HG02571 (cell line): Measurements from ENCODE around the gene NFASC.

Experiments used
- ATAC-seq: cut with Tn5 transposase; IDR thresholded peaks from one replicate; pipeline ENCODE4 v1.9.1; 2021; ENCODE audit warnings: mild to moderate bottlenecking, moderate library complexity; ENCODE audit not compliant: unreplicated experiment

The NFASC gene

DNA sequence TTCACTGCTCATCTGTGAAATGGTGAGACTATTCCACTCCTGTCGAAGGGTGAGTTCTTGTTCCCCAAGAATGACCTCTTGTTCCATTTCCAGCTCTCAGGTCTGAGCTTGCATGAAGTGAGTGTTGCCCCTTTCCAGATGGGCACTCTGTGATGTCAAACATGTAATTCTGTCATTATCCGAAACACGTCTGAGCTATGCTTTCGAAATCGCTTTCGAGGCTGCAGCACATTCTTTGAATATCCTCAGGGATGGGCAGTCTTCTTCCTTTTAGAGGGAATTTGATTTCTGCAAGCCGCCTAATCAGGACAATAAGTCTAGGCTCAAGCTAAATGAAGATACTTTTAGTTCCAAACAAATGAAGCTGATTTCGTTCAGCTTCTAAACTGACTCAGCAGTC, 15.1 kb downstream of the NFASC start:
- ATAC-seq = no peak

DNA sequence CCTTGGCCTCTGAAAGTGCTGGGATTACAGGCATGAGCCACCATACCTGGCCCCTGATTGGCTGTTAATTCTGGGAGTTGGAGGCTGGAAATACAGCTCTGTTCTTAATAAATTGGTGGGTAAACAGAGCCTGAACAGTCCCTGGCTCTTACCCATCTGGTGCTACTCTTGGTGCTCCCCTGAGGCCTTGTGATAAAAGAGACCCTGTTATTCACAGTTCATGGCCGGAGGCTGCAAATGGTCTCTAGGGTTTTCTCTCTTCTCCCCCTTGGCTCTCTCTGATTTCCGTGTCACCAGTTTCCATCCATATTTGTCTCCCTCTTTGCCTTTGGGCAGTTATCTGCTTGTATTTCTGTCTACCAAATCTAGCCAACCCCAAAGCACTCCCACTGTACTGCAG, 17.2 kb downstream of the NFASC start:
- no peak for ATAC-seq

DNA sequence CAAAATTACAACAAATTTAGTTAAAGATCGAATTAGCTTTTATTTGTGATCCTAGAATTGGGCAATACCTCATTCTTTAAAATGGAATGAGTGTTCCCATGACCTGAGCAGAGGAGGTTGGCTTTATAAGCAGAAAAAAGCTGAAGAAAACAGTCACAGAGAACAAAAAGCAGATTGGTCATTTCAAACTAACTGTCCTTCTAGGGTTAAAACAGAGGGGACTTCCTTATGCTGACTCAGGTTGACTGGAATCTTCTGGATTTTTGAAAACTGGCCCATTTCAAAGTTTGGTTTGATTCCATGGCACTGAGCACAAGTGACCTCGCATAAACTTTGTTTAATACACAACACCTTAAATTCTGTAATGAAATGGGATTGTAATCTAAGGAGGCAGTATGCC, 17.6 kb downstream of the NFASC start:
- ATAC-seq = no peak

DNA sequence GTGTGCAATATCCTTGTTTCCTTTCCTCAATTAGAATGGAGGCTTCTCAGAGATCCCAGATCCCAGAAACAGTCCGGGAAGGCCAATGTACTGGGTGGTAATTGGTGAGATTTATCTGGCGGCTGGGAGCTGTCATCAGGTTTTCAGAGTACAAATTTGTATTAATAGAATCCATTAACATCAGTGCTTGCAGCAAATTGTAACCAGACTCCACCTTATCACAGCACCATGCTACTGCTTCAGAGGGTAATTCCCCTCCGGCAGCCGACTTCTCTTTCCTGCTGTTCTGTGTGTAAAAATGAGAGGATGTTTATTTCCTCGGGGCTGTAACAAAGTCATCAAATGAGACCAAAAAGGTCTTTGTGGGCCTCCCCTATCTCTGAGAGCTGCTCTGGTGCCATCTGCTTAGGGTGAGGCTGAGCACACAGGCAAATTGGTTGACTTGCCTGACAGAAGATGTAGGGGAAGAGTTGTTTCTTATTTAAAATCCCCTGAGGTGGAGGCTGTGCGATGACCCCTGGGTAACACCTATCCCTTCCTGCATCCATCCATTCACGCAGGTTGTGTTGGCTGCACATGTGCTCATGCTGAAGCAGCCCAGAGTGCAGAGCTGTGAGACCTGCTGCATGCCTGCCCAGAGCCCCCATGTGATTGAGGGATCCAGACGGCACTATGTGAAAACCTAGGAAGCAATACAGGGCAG, 19.2 kb downstream of the NFASC start:
- no peak for ATAC-seq

DNA sequence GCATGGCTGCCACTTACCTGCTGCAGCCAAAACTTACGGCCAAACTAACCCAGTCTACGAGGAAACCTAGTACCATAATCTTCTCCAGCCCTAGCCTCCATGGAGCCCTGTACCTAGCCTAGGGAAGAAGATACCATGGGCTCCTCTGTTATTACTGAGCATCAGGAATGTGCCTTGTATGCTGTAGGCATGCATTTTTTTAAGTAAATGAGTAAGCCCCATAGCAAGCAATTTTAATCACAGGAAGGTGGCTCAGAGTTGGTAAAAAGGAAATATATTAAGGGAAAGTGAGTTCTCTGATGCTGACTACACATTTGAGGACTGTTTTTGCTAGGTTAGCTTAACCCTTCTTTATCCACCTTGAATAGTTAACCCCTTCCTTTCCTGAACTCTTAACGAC, 21.2 kb downstream of the NFASC start:
- ATAC-seq = no peak

DNA sequence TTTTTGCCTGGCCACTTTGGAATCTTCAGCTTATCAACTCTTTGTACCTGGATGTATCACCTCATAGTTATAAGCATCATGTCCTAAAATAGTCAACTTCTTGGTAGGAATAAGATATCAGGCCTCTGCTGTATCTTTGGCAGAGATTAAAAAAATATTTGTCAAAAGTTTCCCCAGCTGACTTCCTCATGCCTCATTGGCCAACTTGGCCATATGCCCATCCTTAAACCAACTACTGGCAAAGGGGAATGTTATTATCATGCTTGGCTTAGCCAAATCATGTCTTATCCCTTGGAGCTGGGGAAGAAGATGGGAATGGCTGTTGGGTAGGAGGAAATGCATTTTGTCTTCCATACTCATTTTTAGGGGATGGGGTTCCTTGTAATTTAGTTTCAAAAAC, 23.4 kb downstream of the NFASC start:
- ATAC-seq = no peak

DNA sequence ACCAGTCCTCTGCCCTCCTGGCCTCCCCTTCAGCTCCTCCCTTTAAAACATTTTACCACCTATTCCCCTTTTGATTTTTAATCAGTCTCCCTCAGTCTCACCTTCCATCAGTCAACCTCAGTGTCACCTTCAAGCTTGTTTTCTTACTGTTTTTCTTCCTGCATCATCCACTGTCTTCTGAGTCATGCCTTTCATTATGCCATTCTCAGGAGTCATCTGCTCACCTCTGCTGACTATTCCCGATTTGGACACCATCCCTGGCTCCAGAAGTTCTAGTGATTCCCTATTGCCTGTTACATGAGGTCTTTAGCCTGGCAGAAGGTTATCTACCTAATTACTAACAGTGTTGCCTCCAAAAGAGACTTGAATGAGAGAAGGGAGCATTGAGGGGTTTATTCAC, 23.9 kb downstream of the NFASC start:
- ATAC-seq = no peak

DNA sequence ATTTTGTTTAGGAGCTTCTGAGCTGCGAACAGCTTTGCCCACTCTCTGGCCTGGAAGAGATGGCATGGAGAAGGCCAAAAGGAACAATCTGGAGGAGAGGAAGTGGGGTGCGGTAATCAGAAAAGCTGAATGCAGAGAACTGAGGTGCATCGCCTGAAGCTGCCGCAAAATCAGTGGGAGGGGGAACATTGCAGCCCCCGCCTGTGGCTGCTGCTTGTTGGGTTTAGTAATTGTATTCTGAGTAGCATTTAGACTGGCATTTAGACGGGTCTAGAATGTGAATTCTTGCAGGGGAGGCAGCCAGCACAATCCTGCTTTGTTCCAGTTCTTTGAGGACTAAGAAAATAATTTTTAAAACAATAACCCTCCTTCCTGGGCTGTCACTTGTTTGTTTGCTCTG, 25.4 kb downstream of the NFASC start:
- no peak for ATAC-seq

DNA sequence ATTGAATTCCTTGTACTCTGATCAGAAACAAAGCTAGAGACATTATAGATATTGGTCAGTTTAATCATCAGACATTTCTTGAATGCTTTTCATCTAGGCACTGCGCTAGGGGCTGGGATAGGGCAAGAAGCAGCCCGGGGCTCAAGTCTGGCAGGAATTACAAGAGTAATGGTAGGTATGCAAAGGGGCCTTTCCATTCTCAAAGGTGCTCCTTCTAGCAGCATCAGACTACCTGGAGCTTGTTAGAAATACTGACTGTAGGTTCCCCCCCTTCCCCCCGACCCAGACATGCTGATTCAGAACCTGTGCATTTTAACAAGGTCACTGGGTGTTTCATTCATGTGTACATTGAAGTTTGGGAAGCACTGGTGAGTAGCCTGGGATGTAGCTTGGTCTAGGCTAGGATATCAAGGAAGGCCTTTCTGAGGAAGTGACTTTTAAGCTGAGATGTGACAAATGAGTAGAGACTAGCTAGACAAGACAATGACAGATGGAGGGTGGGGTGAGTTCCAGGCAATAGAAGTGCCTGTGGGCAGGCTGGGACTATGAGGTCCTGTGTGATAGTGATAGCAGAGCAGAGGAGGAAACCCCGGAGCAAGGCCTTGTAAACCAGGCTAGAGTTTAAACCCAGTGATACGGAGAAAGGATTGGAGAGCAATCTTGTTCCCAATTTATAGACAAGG, 26.3 kb downstream of the NFASC start:
- ATAC-seq = no peak

DNA sequence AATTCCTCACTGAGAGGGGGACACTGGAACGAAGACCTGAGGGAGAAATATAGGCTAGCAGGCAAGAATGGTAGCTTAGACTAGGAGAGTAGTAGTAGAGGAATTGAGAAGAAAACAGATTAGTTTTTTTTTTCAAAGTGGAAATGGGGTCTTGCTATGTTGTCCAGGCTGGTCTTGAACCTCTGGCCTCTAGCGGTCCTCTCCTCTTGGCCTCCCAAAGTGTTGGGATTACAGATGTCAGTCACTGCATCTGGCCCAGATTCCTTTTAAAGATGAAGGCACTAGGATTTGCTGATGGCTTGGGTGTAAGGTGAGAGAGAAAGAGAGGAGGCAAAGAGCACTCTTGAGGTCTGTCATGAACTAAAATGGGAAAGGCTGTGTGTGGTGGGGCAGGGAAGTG, 30.1 kb downstream of the NFASC start:
- no peak for ATAC-seq

DNA sequence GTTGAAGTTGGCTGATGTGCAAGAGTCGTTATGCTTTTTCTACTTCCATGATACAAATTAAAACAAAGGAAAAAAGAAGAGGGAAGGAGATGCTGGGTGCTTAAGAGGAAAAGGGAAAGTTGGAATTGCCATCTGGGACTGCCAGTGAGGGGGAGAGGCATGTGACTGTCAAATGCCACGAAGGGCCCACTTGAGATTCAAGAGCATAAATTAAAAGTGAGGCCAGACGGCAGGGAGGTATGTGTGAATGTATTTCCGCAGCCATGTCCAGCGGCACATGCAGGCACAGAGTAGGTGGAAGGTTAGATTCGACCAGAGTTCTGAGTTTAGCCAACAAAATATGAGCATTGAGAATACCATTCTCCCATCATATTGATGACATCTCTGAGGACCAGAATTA, 32.0 kb downstream of the NFASC start:
- ATAC-seq = no peak

DNA sequence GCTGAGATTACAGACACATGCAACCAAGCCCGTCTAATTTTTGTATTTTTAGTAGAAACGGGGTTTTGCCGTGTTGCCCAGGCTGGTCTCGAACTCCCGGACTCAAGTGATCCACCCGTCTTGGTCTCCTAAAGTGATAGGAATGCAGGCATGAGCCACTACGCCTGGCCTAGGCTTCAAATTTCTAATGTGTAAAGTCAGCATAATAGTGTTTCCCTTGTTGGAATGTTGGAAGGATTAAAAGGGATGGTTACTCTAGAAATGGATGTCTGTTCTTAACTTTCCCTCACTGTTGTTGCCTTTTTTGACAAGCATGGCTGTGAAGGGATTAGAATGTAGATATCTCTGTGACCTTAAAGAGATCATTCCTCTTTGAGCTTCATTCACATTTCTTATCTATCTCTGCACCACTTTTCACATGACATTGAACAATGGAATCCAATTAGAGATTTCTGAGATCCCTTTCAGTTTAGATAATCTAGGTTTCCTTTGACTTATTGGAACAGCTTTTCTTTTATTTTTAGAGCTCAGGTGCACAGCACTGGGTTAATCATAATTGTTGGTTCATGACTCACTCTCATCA, 33.7 kb downstream of the NFASC start:
- no peak for ATAC-seq

DNA sequence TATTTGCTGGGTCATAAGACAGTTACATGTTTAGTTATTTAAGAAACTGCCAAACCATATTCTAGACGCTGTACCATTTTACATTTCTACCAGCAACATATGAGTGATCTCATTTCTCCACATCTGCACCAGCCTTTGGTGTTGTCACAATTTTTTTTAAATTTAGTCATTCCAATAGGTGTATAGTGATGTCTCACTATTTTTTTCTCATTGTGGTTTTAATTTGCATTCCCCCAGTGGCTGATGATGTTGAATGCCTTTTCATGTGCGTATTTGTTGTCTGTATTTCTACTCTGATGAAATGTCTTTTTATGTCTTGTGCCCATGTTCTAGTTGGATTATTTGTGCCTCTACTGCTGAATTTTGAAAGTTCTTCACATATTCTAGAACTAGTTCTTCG, 38.4 kb downstream of the NFASC start:
- no peak for ATAC-seq

DNA sequence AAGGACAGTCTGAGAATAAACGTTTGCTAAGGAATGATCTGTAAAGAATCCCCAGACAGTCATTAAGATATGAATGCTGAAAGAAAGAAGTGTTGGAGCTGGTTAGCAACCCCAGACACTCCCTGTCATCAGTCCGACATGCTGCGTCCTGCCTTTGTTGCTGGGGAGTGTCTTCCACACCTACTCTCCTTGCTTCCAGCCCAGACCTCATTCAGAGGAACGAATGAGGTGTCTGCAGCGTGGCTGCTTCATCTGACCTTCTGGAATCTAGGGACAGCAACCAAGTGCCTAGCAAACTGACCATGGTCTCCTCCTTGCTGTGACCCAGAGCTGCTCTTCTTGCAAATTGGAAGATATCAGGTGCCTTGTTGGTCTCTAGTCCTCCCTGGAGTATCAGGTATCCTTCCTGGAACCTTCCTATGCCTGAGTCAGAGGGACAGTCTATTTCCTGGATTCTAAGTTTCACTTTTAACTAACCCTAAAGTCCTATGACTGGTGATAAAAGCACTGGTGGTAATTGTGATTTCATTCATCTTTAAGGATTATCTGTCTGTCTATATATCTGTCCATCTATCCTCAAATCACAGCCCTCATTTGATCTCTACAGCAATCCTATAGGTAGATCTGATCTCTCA, 45.3 kb downstream of the NFASC start:
- ATAC-seq = no peak

DNA sequence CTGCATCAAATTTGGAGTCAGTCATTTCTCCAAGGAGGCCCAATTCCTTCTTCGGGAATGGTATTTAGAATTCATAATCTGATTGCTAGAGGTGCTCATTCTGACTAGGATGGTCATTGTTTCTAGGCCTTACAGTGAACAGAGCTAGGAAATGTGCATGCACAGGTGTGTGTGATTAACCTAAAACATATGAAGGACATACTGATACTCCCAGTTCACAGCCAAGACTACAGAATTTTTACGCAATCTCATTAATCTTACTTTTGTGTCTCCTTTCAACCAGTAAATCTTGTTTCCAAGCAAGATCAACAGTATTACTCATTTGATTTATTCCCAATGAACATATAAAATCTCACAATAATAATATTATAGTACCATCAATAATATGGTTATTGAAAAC, 47.1 kb downstream of the NFASC start:
- ATAC-seq = no peak

DNA sequence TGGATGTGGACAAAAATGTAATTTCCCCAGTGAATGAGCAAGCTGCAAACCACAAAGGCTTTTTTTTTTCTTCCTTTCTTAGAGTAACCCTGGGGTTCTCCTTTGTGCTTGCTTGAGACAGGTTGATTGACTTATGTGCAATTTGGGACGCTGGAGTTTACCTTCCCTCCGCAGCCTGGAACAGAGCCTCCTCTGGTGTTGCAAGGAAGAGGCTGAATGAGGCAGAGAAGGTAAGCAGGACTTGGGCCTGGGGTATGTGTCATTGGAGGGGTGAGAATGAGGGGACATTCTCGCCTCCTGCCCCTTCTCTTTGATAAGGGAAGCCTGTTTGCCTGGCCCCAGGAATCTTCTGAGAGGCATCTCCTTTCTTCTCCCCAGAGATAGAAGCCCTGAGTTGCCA, 49.8 kb downstream of the NFASC start:
- ATAC-seq = no peak

DNA sequence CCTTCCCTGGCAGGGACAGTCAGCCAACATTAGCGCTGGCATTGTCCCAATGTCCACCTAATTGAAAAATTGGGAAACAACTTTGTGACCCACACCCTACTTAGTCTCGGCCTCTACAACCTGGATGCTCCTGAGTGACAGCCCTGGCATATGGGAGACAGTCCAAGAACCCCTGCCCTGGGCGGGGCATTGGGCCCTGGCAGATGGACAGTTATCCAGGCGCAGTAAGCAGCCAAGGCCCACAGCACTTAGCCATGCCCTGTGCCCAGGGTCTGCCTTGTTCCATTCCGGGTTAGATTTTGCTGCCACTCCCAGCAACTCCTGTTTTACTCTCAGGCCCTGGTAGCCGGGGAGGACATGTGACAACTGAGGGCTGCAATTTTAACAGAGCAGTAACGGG, 50.3 kb downstream of the NFASC start:
- no peak for ATAC-seq

DNA sequence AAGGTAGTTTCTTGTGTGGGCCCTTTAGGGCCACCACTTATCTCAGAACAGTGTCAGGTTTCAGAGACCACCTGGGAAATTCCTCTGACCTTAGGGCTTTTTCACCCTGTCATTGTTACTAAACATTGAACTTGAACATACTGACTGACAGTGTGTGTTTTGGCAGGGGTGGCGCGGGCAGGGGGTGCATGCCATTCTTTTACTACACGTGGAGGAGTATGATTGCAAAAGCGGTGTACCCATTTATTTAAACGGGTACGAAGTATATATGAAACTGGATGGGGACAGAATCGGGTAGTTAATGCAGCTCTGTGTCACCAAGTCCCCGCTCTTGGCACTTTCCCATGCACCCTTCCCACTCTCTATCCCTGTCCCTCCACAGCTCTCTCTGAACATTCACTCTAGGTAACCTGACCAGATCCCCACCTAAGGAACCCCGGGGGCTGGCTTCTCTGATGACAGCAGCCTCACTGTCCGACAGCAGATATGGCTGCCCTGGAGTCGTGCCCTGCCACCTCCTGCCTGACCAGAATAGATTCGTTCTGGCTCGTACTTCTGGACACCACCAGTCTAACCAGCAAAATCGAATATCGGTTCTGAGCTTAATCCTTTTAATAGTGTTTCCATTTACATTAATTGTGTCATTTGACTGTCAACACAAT, 51.3 kb downstream of the NFASC start:
- ATAC-seq = no peak

DNA sequence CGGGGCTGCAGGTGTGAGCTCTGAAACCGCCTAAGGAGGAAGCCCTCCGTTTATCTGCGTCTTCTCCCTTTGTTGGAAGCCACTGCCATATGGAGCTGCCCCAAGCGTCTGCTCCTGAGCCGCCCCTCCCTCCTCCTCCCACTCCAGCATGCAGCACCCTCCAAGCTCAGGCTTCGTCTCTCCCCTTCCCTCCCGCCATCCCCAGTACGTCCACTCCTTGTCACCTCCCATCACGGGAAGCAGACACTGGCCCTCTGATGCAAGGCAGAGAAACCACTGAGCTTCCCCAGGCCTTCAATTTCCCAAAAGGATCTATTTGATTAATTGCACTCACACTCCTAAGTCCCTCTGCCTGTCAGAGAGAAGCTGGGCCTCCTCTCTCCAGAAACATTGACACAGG, 52.5 kb downstream of the NFASC start:
- ATAC-seq = no peak

DNA sequence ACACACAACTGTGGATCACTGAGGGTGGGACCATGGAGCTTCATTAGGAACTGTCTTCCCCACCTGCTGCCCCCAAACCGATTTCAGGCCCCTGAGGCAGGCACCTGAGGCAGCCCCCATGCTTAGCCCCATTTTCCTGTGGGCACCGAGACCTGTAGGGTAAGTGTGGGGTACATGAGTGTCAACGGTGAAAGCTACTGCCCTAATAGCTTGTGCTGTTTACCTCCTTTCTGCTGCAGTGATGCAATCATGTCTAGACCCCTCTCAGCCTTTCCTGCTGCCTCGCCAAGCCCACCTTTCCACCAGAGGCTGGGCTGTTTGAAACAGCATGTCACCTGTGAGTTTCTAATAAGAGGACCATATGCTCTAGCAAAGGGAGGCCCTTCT, 53.0 kb downstream of the NFASC start:
- no peak for ATAC-seq

DNA sequence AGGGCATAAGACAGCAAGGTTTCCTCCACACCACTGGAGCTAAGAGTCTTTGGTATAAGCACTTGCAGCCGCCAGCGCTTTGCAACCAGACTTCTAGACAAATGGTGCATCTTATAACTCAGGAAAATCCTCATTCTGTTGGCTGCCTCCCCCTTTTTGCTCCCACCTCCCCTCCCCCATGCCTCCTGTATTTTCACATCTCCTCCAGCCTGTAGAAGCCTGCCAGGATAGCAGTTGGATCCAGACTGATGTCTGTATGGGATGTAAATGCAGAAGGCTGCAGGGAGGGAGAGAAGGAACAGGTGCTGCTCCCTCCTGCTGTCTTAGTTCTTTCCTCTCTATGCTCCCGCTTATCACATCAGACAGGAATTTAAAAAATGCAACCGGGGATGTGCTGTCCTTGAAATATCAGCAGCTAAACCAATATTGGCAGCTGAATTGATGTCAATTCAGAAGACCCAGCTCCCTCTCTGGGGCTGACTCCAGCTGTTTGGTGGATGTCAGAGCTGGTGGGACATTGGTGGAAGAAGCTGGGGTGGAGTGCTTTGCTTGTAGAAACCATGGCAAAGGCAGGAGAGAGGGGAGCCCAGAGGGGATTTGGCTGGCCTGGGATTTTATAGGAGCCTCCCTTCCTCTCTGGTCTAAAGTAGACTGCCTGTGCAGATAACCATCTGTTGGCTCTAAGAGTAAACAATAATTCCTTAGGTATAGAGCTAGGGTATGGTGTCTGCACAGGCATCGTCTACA, 53.5 kb downstream of the NFASC start:
- no peak for ATAC-seq
